ENCODE results near the gene EEFSEC.

EEFSEC gene

GRCh38 chr3:128339491-128340012 is 186.3 kb downstream of the EEFSEC start:
- no peak for DNase-seq

GRCh38 chr3:128340198-128340903 is 187.1 kb downstream of the EEFSEC start:
- no peak for DNase-seq

DNA sequence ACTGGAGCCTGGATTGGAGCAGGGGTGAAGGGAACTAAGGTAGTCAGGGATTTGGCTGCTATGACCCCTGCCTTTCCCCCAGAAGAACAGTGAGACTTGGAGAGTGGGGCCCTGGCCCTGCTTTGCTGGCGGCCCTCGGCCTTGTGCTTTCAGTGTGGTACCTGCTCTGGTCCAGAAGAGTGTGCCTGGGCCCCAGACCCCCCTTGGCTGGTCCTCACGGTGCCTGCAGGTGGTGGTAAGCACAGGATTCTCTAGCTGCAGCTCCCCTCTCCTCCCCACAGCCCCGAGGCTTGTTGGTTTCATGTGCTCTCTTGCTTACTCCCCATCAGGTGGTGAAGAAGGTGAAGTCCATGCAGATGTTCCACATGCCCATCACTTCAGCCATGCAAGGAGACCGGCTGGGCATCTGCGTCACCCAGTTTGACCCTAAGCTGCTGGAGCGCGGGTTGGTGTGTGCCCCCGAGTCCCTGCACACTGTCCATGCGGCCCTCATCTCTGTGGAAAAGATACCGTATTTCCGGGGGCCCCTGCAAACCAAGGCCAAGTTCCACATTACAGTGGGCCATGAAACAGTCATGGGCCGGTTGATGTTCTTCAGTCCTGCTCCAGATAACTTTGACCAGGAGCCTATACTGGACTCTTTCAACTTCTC is 187.7 kb downstream of the EEFSEC start:
- no peak for DNase-seq

DNA sequence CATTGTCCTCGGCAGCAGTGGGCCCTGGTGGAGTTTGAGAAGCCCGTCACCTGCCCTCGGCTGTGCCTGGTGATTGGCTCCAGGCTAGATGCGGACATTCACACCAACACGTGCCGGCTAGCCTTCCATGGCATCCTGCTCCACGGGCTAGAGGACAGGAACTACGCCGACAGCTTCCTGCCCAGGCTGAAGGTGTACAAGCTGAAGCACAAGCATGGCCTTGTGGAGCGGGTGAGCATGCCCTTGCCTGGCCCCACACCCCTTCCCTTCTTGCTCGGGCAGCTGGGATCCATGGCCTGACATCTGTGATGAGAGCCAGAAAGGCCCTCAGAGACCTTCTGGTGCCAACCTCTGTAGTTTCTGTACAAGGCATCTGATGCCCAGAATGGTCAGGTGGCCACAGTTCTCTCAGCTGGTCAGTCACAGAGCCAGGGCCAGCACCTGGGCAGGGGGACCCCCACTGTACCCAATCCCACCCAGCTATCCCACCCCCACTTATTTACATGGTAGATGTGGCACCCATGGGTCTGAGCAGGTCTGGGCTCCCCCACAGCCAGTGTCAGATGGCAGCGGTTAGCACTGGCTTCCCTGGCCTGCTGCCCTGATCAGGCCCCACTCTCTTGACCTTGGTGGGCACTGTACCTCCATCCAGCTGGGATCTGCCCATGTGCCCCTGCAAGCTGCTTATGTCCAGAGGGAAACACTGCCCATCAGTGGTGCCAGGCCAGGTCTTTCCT is 188.5 kb downstream of the EEFSEC start:
- DNase-seq = no peak

GRCh38 chr3:128342701-128343180 is 189.5 kb downstream of the EEFSEC start:
- no peak for DNase-seq

DNA sequence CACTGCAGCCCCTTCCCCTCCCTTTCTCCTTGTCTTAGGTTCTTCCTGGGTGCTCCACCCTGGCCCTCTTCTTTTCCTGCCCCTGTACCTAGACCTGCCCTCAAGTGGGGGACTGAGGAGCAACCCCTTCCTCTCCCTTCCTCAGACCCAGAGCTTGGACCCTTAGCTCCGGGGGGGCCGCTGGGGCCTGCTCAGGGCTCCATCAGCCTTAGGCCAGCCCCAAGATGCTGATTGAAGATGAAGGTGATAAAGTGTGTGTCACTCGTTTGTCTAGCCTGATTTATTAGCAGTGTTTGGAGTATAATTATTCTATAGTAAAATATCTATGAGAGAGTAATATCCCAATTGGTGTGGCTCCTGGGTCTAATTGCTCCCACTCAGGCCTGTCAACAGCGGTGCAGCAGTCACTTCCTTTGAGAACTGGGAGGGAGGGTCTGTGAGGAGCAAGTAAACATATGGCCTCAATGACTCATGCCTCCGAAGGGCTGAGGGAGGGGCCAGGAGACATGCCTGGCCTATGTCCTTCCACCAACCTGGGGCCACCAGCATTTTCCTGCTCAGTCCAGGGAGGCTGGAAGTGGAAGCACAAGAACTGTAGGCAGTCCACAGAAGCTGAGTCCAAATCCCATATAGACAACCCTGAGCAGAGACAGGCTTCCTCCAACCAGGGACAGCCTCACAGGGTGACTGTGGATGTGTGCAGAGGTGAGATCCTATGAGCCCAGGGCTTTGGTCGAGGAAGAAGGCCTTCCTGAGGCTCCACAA is 190.2 kb downstream of the EEFSEC start:
- DNase-seq = no peak

DNA sequence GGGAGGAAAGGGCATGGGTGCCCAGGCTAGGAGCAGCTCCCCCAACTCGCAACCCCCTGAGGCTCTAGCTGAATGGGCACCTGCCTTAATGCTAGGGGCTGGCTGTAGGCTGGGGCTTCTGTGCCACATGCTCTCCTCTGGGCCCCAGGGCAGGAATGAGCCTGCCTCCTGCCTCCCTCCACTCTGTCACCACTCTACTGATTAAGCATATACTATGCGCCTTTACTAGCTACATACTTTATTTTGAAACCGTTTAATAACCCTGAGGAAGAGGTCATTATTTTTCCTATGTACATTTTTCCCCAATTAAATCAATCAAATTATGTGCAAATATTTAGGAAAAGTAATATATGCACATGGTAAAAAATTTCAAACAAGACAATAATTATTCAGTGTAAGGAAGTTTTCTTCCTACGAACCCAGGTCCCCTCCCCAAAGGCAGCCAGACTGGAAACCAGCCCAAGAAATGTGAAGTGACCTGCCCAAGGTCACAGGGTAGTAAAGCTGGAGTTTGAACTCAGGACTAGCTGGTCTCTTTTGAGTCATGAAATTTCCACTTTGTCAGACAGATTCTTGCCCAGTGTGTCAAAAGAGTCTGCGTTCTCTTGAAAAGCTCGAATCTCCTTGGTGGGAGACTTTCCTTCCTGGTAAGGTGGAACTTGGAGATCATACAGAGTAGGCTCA is 190.9 kb downstream of the EEFSEC start:
- DNase-seq = no peak

DNA sequence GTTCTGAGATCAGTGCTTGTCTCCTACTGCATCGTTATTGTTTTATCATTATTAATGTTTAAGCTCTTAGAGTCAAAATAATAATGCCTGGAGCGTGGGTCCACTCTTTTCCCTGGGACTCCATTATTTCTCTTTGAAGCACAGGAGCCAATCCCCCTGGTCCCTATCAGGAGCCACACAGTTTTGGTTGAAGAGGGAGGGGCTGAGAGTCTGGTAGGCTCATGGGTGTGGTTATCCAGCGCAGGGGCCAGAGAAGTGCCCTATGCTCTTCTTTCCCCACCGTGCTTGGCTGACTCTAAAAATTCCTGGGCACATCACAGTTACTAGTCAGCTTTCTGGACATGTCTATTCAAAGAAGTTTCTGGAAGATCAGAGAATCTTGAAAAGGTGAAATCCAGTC is 191.9 kb downstream of the EEFSEC start:
- no peak for DNase-seq

- no peak for DNase-seq
These were observed 193.3 kb downstream of the EEFSEC start for GRCh38 chr3:128346562-128346961.

- DNase-seq = no peak
These were observed 194.0 kb downstream of the EEFSEC start for GRCh38 chr3:128347282-128347681.

- DNase-seq = no peak
These were observed 194.8 kb downstream of the EEFSEC start for GRCh38 chr3:128348075-128348474.

DNA sequence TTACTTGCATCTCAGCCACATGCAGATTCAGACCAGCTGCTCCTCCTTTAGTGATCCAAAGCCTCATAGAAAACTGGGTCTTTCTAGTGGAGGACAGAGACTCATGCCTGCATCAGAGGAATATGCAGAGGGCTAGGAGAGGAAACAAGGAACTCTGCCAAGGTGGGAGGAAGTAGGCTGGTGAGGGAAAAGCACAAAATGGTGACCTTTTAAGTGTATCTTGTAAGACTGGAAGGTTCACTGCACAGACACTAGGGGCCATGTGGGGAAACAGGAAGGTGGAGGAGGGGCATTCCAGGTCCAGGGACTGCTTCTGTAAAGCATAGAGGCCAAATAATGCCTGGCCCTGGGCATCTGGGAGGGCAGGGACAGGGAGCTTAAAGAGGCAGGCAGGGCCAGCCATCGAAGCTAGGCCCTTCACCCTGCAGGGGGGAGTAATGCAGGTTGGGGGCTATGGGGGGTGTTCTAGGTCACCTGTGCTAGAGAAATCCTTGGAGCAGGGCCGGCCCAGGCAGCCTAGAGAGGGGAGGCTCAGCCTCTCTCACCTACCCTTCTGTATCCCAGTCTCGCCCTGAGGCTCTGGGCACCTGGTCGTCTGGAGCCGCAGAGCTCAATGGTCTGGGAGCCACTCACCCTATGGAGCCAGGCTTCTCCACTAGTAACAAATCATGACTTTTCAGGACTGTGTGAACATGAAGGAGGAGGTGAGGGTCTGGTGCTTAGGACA is 195.7 kb downstream of the EEFSEC start:
- DNase-seq = peak; percentile 4 to 52

GRCh38 chr3:128349963-128350599 is 196.8 kb downstream of the EEFSEC start:
- DNase-seq = no peak

GRCh38 chr3:128351546-128351945 is 198.3 kb downstream of the EEFSEC start:
- no peak for DNase-seq

DNA sequence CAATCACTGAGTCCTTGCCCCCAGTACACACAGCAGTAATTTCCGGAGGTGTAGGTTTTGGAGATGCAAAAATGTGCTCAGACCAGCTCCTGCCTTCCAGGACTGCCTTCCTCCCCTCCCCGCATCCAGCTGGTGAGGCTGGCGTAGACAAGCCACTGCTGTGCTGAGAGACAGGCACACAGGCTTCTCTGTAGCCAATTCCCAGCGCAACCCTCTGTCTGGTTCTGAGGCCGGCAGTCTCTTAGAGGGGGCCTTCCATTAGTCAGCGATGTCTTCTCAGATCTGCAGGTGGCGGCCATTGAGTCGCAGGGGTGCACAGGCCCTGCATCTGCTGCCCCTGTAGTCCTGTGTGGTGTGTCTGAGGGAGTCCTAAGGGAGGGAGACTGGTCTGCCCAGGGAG is 199.0 kb downstream of the EEFSEC start:
- no peak for DNase-seq

GRCh38 chr3:128353361-128353965 is 200.2 kb downstream of the EEFSEC start:
- DNase-seq = no peak

GRCh38 chr3:128353991-128354687 is 200.9 kb downstream of the EEFSEC start:
- DNase-seq = no peak

- DNase-seq = no peak
These were observed 201.7 kb downstream of the EEFSEC start for GRCh38 chr3:128354788-128355542.

GRCh38 chr3:128355543-128355919 is 202.2 kb downstream of the EEFSEC start:
- DNase-seq = no peak
